Stomach smooth muscle (tissue), 2 donors: ENCODE measurements around the gene SCP2D1.

ENCODE experiments used
- H3K27ac ChIP-seq: one replicate; pipeline ENCODE4 v1.7.0; 2013; ENCODE audit warnings: mild to moderate bottlenecking, low read length, inconsistent platforms
- H3K27me3 ChIP-seq, 2 donors: one replicate each; pipeline ENCODE4 v1.7.0; 2013; ENCODE audit warnings: low read length in 2 of 2; ENCODE audit not compliant: insufficient read depth in 2 of 2, control insufficient read depth in 1 of 2
- H3K36me3 ChIP-seq, 2 donors: one replicate each; pipeline ENCODE4 v1.7.0; 2013; ENCODE audit warnings: low read length in 2 of 2; ENCODE audit not compliant: control insufficient read depth in 2 of 2, insufficient read depth in 2 of 2
- H3K4me1 ChIP-seq: one replicate; pipeline ENCODE4 v1.7.0; 2013; ENCODE audit warnings: low read length; ENCODE audit not compliant: control insufficient read depth, insufficient read depth
- H3K4me3 ChIP-seq, 2 donors: one replicate each; pipeline ENCODE4 v1.7.0; 2013; ENCODE audit warnings: low read length in 2 of 2
- H3K9ac ChIP-seq, 2 donors: one replicate each; pipeline ENCODE4 v1.7.0; 2013; ENCODE audit warnings: low read length in 2 of 2, mild to moderate bottlenecking in 1 of 2
- H3K9me3 ChIP-seq, 2 donors: one replicate each; pipeline ENCODE4 v1.7.0; 2013; ENCODE audit warnings: low read length in 2 of 2; ENCODE audit not compliant: control insufficient read depth in 2 of 2
- donor health status: healthy.
- donor health status: Pancreatic carcinoma.

SCP2D1 gene

GRCh38 chr20:18849131-18849530 lies 35.5 kb downstream of the SCP2D1 start:
- Histone ChIP-seq H3K4me1 (no peaks in the 10 kb centered on the region), H3K9ac (no peak overlapping the region), H3K4me3 (no peak overlapping the region), H3K36me3 (no peaks in the 10 kb centered on the region), H3K27me3 (no peaks in the 10 kb centered on the region), H3K9me3 (no peaks in the 10 kb centered on the region), H3K27ac (no peak overlapping the region)

- H3K27me3 ChIP-seq: no peaks in the 10 kb centered on the region
- no peak overlapping the region for H3K9ac ChIP-seq
- no peak overlapping the region for H3K4me3 ChIP-seq
- no peaks in the 10 kb centered on the region for H3K36me3 ChIP-seq
- no peak overlapping the region for H3K27ac ChIP-seq
- peaks cover 0 to 3% of the 10 kb centered on the region in 2 donors for H3K9me3 ChIP-seq
- H3K4me1 ChIP-seq: no peaks in the 10 kb centered on the region
Measured at GRCh38 chr20:18851629-18852028, 38.0 kb downstream of the SCP2D1 start.

DNA sequence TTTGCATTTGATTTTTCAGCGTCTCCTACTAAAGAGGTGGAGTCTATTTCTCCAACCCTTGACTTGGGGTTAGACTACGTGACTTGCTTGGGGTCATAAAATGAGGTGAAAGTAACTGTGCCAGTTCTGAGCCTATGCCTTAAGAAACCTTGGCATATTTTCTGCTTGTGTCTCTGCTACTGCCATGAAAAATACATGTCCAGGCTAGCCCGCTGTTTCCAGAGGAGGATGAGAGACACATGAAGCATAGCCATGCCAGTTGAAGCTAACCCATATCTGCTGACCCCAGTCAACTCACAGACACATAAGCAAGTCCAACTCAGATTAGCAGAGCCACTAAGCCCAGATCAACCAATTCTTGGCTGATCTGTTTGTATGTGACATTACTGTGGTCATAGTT lies 38.7 kb downstream of the SCP2D1 start:
- no peak overlapping the region for H3K4me3 ChIP-seq
- H3K27ac ChIP-seq: no peak overlapping the region
- H3K4me1 ChIP-seq: no peaks in the 10 kb centered on the region
- H3K27me3 ChIP-seq: no peaks in the 10 kb centered on the region
- no peaks in the 10 kb centered on the region for H3K36me3 ChIP-seq
- H3K9me3 ChIP-seq: peaks cover 0 to 3% of the 10 kb centered on the region in 2 donors
- no peak overlapping the region for H3K9ac ChIP-seq

DNA sequence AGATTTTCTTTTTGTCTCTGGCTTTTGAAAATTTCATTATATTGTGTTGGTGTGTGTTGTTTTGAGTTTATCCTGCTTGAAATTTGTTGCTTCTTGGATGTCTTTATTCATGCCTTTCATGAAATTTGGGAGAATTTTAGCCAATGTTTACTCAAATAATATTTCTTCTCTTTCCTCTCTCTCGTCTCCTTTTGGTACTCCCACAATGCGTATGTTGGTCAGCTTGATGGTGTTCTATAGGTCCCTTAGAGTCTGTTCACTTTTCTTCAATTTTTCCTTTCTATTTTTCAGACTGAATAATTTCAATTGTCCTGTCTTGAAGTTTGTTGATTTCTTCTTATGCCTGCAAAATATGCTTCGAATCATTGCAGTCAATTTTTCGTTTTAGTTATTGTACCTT lies 39.6 kb downstream of the SCP2D1 start:
- H3K27me3 ChIP-seq: no peaks in the 10 kb centered on the region
- no peak overlapping the region for H3K4me3 ChIP-seq
- no peak overlapping the region for H3K9ac ChIP-seq
- H3K9me3 ChIP-seq: peaks cover 0 to 3% of the 10 kb centered on the region in 2 donors
- H3K27ac ChIP-seq: no peak overlapping the region
- H3K4me1 ChIP-seq: no peaks in the 10 kb centered on the region
- H3K36me3 ChIP-seq: no peaks in the 10 kb centered on the region

GRCh38 chr20:18853946-18854646 lies 40.5 kb downstream of the SCP2D1 start:
- Histone ChIP-seq H3K9me3 (peaks cover 0 to 3% of the 10 kb centered on the region in 2 donors), H3K4me3 (no peak overlapping the region), H3K9ac (no peak overlapping the region), H3K27me3 (no peaks in the 10 kb centered on the region), H3K27ac (no peak overlapping the region), H3K36me3 (no peaks in the 10 kb centered on the region), H3K4me1 (no peaks in the 10 kb centered on the region)

DNA sequence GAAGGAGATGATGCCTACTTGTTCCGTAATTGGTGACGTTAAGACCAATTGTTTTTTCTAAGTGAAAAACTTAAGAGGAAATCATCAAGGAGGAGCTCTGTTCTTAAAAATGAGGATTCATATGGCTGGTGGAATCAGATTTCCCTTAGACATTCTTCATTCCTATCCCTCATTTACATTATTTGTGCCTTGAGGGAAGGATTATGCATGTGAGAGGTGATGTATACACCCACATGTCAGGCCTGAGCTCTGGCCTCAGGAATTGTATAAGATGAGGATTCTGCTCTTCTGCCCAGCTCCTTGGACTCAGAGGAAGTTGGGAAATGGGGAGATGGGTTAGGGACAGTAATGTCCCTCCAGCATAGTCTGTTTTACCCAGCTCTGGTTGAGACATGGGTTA lies 42.3 kb downstream of the SCP2D1 start:
- Histone ChIP-seq H3K9me3 (peaks cover 5% of the 10 kb centered on the region in 2 donors), H3K4me1 (no peaks in the 10 kb centered on the region), H3K27me3 (no peaks in the 10 kb centered on the region)

GRCh38 chr20:18856873-18857272 lies 43.3 kb downstream of the SCP2D1 start:
- H3K4me1 ChIP-seq: no peaks in the 10 kb centered on the region
- H3K36me3 ChIP-seq: no peaks in the 10 kb centered on the region
- no peak overlapping the region for H3K4me3 ChIP-seq
- no peak overlapping the region for H3K9ac ChIP-seq
- no peak overlapping the region for H3K27ac ChIP-seq
- no peaks in the 10 kb centered on the region for H3K27me3 ChIP-seq
- H3K9me3 ChIP-seq: peaks cover 5% of the 10 kb centered on the region in 2 donors

More for the DNA sequence above, 42.3 kb downstream of the SCP2D1 start:
- H3K36me3 ChIP-seq: no peaks in the 10 kb centered on the region
- H3K27ac ChIP-seq: no peak overlapping the region
- no peak overlapping the region for H3K9ac ChIP-seq
- no peak overlapping the region for H3K4me3 ChIP-seq

GRCh38 chr20:18857640-18858039 lies 44.1 kb downstream of the SCP2D1 start:
- Histone ChIP-seq H3K9me3 (peaks cover 5% of the 10 kb centered on the region in 2 donors), H3K36me3 (no peaks in the 10 kb centered on the region), H3K9ac (no peak overlapping the region), H3K4me3 (no peak overlapping the region), H3K27ac (no peak overlapping the region), H3K27me3 (no peaks in the 10 kb centered on the region), H3K4me1 (no peaks in the 10 kb centered on the region)

- Histone ChIP-seq H3K27ac (no peak overlapping the region), H3K9ac (no peak overlapping the region), H3K27me3 (no peaks in the 10 kb centered on the region), H3K4me3 (no peak overlapping the region), H3K4me1 (no peaks in the 10 kb centered on the region), H3K36me3 (no peaks in the 10 kb centered on the region), H3K9me3 (peaks cover 5% of the 10 kb centered on the region in 2 donors)
Measured at GRCh38 chr20:18858816-18859215, 45.2 kb downstream of the SCP2D1 start.
